IMR-90 (cell line): Measurements from ENCODE around the gene KRTAP5-3. TPM values are rescaled to one million over a fixed set of nuclear protein-coding genes. Genes with fewer than 3 reads are reported as not detected.

Experiments used
- ATAC-seq: fragments of 200-7000 bp; cut with Tn5 transposase; 2 replicates; pipeline ENCODE4 v1.9.1; 2020; ENCODE audit warnings: low read depth, mild to moderate bottlenecking, moderate library complexity
- BruUV-seq: library from RNA; stranded (reverse); fragments of 400-500 nt; replicated peaks from 2 replicates; lab custom pipeline; 2021; lab: Mats Ljungman, UMichigan
- CTCF ChIA-PET: fragments of 300-600 bp; formaldehyde crosslinking; extraction: SDS; loops from one replicate; lab custom pipeline; 2021; ENCODE audit warnings: antibody characterized with exemption; lab: Yijun Ruan, JAX
- POLR2A ChIA-PET: fragments of 300-600 bp; sonication (Branson Sonifier 250); formaldehyde crosslinking; loops from one replicate; lab custom pipeline; 2022; ENCODE audit warnings: antibody characterized with exemption; ENCODE audit not compliant: unreplicated experiment; lab: Charles Lee
- DNase-seq: peaks from one replicate; pipeline ENCODE4 v3.0.0; 2013
- H2AFZ ChIP-seq: replicated peaks from 2 replicates; pipeline ENCODE3; 2013; ENCODE audit warnings: low read length, mild to moderate bottlenecking; ENCODE audit not compliant: poor library complexity
- H2AK5ac ChIP-seq: 2 replicates; pipeline ENCODE4 v1.6.1; 2013; ENCODE audit warnings: low read depth, low read length, inconsistent platforms
- H2AK9ac ChIP-seq: replicated peaks from 2 replicates; pipeline ENCODE3; 2013; ENCODE audit warnings: mild to moderate bottlenecking, low read depth, low read length, moderate library complexity; ENCODE audit not compliant: poor library complexity
- H2BK120ac ChIP-seq: 2 replicates; pipeline ENCODE4 v1.6.1; 2013; ENCODE audit warnings: low read depth, low read length, inconsistent platforms
- H2BK15ac ChIP-seq: 3 replicates; pipeline ENCODE4 v1.6.1; 2013; ENCODE audit warnings: low read depth, low read length, inconsistent platforms
- H2BK20ac ChIP-seq: 2 replicates; pipeline ENCODE4 v1.6.1; 2013; ENCODE audit warnings: low read depth, mild to moderate bottlenecking, inconsistent platforms, low read length, moderate library complexity
- H2BK5ac ChIP-seq: 2 replicates; pipeline ENCODE4 v1.6.1; 2013; ENCODE audit warnings: mild to moderate bottlenecking, low read depth, low read length, inconsistent platforms; ENCODE audit not compliant: poor library complexity, severe bottlenecking
- H3K14ac ChIP-seq: replicated peaks from 2 replicates; pipeline ENCODE4 v1.6.1; 2013; ENCODE audit warnings: low read depth, low read length, inconsistent platforms
- H3K18ac ChIP-seq: 2 replicates; pipeline ENCODE4 v1.6.1; 2013; ENCODE audit warnings: low read depth, low read length, control low read depth
- H3K23ac ChIP-seq: 2 replicates; pipeline ENCODE4 v1.6.1; 2013; ENCODE audit warnings: low read depth, low read length, inconsistent platforms
- H3K27ac ChIP-seq: 2 replicates; pipeline ENCODE4 v1.5.1; 2013; ENCODE audit warnings: mild to moderate bottlenecking, control low read depth, low read length; ENCODE audit not compliant: insufficient read depth
- H3K27me3 ChIP-seq: 2 replicates; pipeline ENCODE4 v1.6.1; 2013; ENCODE audit warnings: low read length; ENCODE audit not compliant: control insufficient read depth, insufficient read depth
- H3K36me3 ChIP-seq: 2 replicates; pipeline ENCODE4 v1.6.1; 2013; ENCODE audit warnings: low read length, mixed read lengths; ENCODE audit not compliant: control insufficient read depth, insufficient read depth
- H3K4ac ChIP-seq: 2 replicates; pipeline ENCODE4 v1.6.1; 2013; ENCODE audit warnings: low read depth, low read length, inconsistent platforms
- H3K4me1 ChIP-seq: 2 replicates; pipeline ENCODE4 v1.6.1; 2013; ENCODE audit warnings: low read length, mixed read lengths; ENCODE audit not compliant: control insufficient read depth, insufficient read depth
- H3K4me2 ChIP-seq: 2 replicates; pipeline ENCODE4 v1.6.1; 2013; ENCODE audit warnings: low read depth, mild to moderate bottlenecking, control low read depth, low read length, moderate library complexity
- H3K4me3 ChIP-seq: 2 replicates; pipeline ENCODE4 v1.5.1; 2013; ENCODE audit warnings: low read depth, mild to moderate bottlenecking, control low read depth, low read length, moderate library complexity; ENCODE audit not compliant: insufficient read depth
- H3K56ac ChIP-seq: 2 replicates; pipeline ENCODE4 v1.6.1; 2013; ENCODE audit warnings: low read length, inconsistent platforms; ENCODE audit not compliant: insufficient read depth; ENCODE audit errors: extremely low read depth
- H3K79me1 ChIP-seq, 2 experiments: 2 replicates each; pipeline ENCODE4 v1.6.1; 2013; ENCODE audit warnings: low read length in 2 of 2, inconsistent platforms in 1 of 2, low read depth in 1 of 2
- H3K9ac ChIP-seq: 2 replicates; pipeline ENCODE4 v1.6.1; 2013; ENCODE audit warnings: low read depth, low read length, control low read depth
- H3K9me1 ChIP-seq: 2 replicates; pipeline ENCODE4 v1.6.1; 2013; ENCODE audit warnings: low read length, inconsistent platforms; ENCODE audit not compliant: insufficient read depth
- H3K9me3 ChIP-seq: 2 replicates; pipeline ENCODE4 v1.6.1; 2013; ENCODE audit warnings: low read length; ENCODE audit not compliant: control insufficient read depth, insufficient read depth
- H4K20me1 ChIP-seq: 2 replicates; pipeline ENCODE4 v1.6.1; 2013; ENCODE audit warnings: low read length, inconsistent platforms; ENCODE audit not compliant: insufficient read depth
- H4K5ac ChIP-seq: 2 replicates; pipeline ENCODE4 v1.6.1; 2013; ENCODE audit warnings: mild to moderate bottlenecking, low read depth, low read length, control low read depth
- H4K8ac ChIP-seq, 2 experiments: 2 replicates each; pipeline ENCODE4 v1.6.1; 2013; ENCODE audit warnings: low read depth in 2 of 2, low read length in 2 of 2, control low read depth in 1 of 2, inconsistent platforms in 1 of 2
- H4K91ac ChIP-seq: 2 replicates; pipeline ENCODE4 v1.6.1; 2013; ENCODE audit warnings: low read depth, low read length, inconsistent platforms; ENCODE audit not compliant: insufficient read depth
- CEBPB ChIP-seq: IDR thresholded peaks from 2 replicates; pipeline ENCODE4 v1.6.1; 2012; ENCODE audit warnings: low read depth, low read length, improper control_type of control experiment
- CHD1 ChIP-seq: IDR thresholded peaks from 2 replicates; pipeline ENCODE4 v1.6.1; 2012; ENCODE audit warnings: low read depth, low read length, improper control_type of control experiment
- NFE2L2 ChIP-seq: fragments of 150-350 bp; IDR thresholded peaks from 2 replicates; pipeline ENCODE4 v1.6.1; 2016; ENCODE audit warnings: low read depth, mild to moderate bottlenecking, low read length
- POLR2A ChIP-seq: IDR thresholded peaks from 2 replicates; pipeline ENCODE4 v1.6.1; 2012; ENCODE audit warnings: mild to moderate bottlenecking, low read depth, low read length
- RAD21 ChIP-seq: IDR thresholded peaks from 2 replicates; pipeline ENCODE4 v1.6.1; 2012; ENCODE audit warnings: low read length, improper control_type of control experiment
- RCOR1 ChIP-seq: IDR thresholded peaks from 2 replicates; pipeline ENCODE4 v1.6.1; 2012; ENCODE audit warnings: mild to moderate bottlenecking, low read length, improper control_type of control experiment; ENCODE audit not compliant: insufficient replicate concordance
- RFX5 ChIP-seq: IDR thresholded peaks from 2 replicates; pipeline ENCODE4 v1.8.0; 2012; ENCODE audit warnings: low read depth, mild to moderate bottlenecking, low read length, moderate library complexity
- SMC3 ChIP-seq: fragments of 150-350 bp; IDR thresholded peaks from 2 replicates; pipeline ENCODE4 v1.6.1; 2016; ENCODE audit warnings: low read depth, mild to moderate bottlenecking, antibody characterized with exemption, low read length, moderate library complexity
- WGBS, 2 experiments: methylation state at CpG; one replicate each; pipeline versions ENCODE4 v1.1.5 to v1.1.7; 2013; ENCODE audit warnings: missing lambda C conversion rate in 2 of 2; ENCODE audit not compliant: insufficient read length in 1 of 2; ENCODE audit errors: extremely low coverage in 2 of 2; 5-methylcytosine and 5-hydroxymethylcytosine counted together
- dilution Hi-C: fragments of 300-500 bp; cut with HindIII; formaldehyde crosslinking; loops from one replicate; pipeline ENCODE4 v1.14.3; 2018; ENCODE audit warnings: low sequenced_read_pairs; ENCODE audit not compliant: unreplicated experiment
- in situ Hi-C: fragments of 300-500 bp; cut with MboI; formaldehyde crosslinking; loops from 3 replicates; pipeline ENCODE4 v1.14.3; 2019; ENCODE audit warnings: low sequenced_read_pairs, inconsistent platforms, mixed read lengths
- intact Hi-C: fragments of 100-400 bp; cut with micrococcal nuclease; formaldehyde crosslinking; loops from 2 replicates; pipeline ENCODE4 v1.10.0; 2022
- polyA plus RNA-seq, 3 experiments: library from polyadenylated mRNA; depleted of rRNA; stranded (reverse); fragments of >200 nt; gene quantifications; 2 replicates each; pipeline ENCODE4 v1.2.3, GENCODE V29; 2012; ENCODE audit warnings: low replicate concordance in 1 of 3
- total RNA-seq: library from RNA; depleted of rRNA; stranded (reverse); fragments of >200 nt; gene quantifications from 2 replicates; pipeline ENCODE4 v1.2.3, GENCODE V29; 2012

Gene KRTAP5-3
- total and polyA plus RNA-seq, 2 of the 4 experiments (the other 2 are of a cell fraction), result not detected

DNA sequence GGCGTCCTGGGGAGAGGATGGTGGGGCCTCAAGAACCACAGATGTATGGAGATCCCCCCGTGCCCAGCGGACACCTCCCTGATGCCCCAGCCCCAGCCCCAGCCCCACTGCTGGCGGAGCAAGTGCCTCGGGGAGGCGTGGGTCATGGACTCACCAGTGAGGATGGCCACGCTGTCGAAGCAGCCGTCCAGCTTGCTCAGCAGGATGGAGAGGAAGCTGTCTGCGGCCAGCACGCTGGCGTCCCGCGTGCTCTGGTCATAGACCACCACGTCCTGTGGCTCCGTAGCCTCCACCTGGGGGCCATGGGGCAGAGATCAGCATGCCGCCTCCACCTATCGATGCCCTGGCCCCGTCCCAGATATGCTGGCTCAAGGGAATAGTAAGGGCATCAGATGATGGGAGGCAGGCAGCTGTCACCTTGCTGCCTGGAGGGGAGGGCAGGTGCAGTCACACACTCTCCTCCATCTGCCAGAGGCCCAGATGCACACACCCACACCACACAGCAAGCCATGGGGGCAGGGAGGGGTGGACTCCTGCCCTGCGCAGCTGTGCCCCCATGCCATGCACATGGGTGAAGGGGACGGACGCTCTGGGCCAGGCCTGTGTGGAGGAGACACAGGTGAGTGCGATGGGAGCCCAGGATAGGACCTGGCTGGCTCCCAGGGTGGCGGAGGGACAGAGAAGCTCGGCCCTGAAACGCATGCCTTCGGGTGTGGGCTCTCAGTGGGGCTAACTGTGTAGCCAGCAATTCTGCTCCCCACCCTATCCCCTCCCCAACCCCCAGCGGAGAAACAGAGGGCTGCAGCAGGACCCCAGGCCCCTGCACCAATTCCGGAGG lies 44.3 kb downstream of the KRTAP5-3 start:
- Histone ChIP-seq H4K5ac (no peak overlapping the region), H3K27ac (no peak overlapping the region), H3K9me1 (peaks cover 14% of the 10 kb centered on the region), H3K9ac (no peak overlapping the region), H2BK5ac (no peak overlapping the region), H3K23ac (0 out of 2 replicates have a peak overlapping the region, but pooled peaks have one; percentile 11), H2BK120ac (no peak overlapping the region), H4K91ac (peak overlapping the region; percentile 51; the same call in 1 of the 2 replicates), H3K4ac (peak overlapping the region; percentile 27; the same call in 1 of the 2 replicates), H3K56ac (no peak overlapping the region), H3K4me2 (no peak overlapping the region; the same call in 1 of the 2 replicates), H3K18ac (no peak overlapping the region), H3K14ac (no peak overlapping the region), H2AK5ac (peak overlapping the region; percentile 84; the same call in 1 of the 2 replicates), H3K27me3 (no peaks in the 10 kb centered on the region), H4K8ac (no peak overlapping the region), H2BK15ac (no peak overlapping the region), H3K36me3 (peaks cover 10% of the 10 kb centered on the region), H2AK9ac (peak overlapping the region; percentile 90), H4K20me1 (peaks cover 67% of the 10 kb centered on the region), H3K79me1 (peaks cover 4 to 27% of the 10 kb centered on the region in 2 experiments; a peak in 2 of 4 replicates), H3K4me3 (no peak overlapping the region), H2BK20ac (no peak overlapping the region), H2AFZ (peak overlapping the region; percentile 32), H3K9me3 (no peaks in the 10 kb centered on the region), H3K4me1 (peaks cover 19% of the 10 kb centered on the region)
- 92% methylated on average over 8 of the region's 29 CpGs; no CpG with 5 or more reads in 1 of the 2 experiments for WGBS, 2 experiments
- in situ Hi-C loops (no loop called here), dilution Hi-C loops (no loop called here), intact Hi-C loops (no loop called here)
- no TSS peak for BruUV-seq
- no peak; the same call in 1 of the 2 replicates for ATAC-seq
- POLR2A ChIA-PET, result no interaction called here
- TF ChIP-seq RCOR1 (no peak), SMC3 (no peak), CEBPB (no peak), RAD21 (no peak), RFX5 (no peak), NFE2L2 (no peak), POLR2A (no peak), CHD1 (no peak)
- no peak for DNase-seq
- CTCF ChIA-PET, result interaction anchor here (1.5 to 2.0 kb wide), 2 partner anchors 11 to 17 kb away, joined by 5 to 7 read pairs; no protein-coding TSS in a partner anchor
